ENCODE results near the gene TMEM169.

TMEM169 gene

DNA sequence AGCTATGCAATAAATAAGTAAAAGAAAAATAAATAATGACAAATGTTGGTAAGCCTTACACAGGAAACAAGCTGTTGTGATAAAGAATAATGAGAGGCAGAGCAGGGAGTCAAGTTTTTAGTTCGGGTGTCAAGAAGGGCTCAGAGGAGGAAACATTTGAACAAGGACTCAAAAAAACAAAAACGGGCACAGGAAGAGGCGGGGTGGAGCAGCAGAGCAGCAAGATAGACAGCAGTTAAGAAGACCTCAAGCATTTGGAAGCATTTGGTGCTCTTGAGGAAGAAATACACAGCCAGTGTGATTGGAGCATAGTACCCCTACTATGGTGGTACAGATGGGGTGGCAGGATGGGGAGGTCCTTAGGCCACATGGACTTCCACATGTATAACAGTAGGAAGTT, 2.8 kb downstream of the TMEM169 start:
- H3K27ac ChIP-seq: no peak overlapping the region
- TF ChIP-seq ZFX (IDR thresholded peaks at IDR 0.05; ENCODE audit: borderline replicate concordance): no peak
- TF ChIP-seq, protein P1, sequence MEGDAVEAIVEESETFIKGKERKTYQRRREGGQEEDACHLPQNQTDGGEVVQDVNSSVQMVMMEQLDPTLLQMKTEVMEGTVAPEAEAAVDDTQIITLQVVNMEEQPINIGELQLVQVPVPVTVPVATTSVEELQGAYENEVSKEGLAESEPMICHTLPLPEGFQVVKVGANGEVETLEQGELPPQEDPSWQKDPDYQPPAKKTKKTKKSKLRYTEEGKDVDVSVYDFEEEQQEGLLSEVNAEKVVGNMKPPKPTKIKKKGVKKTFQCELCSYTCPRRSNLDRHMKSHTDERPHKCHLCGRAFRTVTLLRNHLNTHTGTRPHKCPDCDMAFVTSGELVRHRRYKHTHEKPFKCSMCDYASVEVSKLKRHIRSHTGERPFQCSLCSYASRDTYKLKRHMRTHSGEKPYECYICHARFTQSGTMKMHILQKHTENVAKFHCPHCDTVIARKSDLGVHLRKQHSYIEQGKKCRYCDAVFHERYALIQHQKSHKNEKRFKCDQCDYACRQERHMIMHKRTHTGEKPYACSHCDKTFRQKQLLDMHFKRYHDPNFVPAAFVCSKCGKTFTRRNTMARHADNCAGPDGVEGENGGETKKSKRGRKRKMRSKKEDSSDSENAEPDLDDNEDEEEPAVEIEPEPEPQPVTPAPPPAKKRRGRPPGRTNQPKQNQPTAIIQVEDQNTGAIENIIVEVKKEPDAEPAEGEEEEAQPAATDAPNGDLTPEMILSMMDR (IDR thresholded peaks at IDR 0.05): no peak

DNA sequence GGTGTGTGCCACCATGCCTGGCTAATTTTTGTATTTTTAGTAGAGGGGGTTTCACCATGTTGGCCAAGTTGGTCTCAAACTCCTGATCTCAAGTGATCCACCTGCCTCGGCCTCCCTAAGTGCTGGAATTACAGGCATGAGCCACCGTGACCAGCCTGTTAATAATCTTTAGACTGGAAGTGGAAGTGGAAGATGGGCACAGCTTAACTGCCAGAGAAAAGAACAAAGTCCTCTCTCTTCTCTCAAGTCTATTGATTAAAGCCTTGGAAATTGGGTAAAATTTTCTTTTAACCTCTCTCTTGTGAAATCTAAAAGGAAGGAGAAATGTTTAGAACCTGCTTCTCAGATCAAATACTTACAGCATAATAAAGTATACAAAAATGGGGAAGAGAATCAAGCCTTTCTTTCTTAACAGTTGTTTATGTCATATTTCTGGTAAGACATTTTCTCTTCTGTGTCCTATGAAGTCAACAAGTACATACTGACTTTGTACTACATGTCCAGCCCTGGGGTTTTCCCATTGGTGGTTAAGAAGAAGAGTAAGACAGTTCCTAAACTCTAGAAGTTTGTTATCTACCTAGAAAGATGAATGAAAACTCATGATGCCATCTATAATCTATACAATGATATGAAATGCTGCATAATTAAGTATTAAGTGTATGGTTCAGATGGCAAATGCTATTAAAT, 4.6 kb downstream of the TMEM169 start:
- H3K27ac ChIP-seq: no peak overlapping the region
- TF ChIP-seq ZFX (IDR thresholded peaks at IDR 0.05; ENCODE audit: borderline replicate concordance): no peak
- TF ChIP-seq, protein P1 (IDR thresholded peaks at IDR 0.05): no peak

DNA sequence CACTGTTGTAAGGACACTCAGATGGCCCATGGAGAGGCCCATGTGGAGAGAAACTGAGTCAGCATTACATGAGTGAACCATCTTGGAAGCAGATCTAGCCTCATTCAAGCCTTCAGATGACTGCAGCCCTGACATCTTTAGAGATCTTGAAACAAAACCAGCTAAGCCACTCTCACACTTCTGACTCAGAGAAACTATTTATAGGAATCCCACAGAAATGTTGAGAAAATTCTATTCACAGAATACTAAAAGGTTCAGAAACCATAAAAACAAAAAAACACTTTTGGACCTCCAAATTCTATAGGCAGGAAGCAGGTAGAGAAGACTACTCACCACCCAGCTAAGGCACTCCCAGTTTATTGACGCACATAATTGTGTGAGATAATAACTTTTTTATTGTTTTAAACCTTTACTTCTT, 8.7 kb downstream of the TMEM169 start:
- TF ChIP-seq, protein P1 (IDR thresholded peaks at IDR 0.05): no peak
- H3K27ac ChIP-seq: no peak overlapping the region

DNA sequence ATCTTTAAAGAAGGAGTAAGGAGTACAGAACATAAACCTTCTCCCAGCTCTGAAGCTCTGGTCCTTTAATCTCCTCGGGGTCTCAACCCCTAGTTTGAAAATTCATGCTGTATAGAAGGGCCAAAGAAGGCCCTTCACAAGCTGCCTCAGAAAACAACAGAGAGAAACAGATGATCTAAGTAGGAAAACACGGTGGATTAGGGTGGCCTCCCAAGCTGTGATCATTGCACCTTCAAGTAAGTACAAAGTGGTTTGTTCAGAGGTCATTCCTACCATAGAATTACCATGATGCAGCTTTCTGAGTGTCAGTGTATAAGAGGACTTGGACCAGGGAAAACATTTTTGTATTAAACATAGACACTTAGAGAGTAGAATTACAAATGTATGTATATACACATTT, 10.9 kb downstream of the TMEM169 start:
- TF ChIP-seq, protein P1 (IDR thresholded peaks at IDR 0.05): no peak
- TF ChIP-seq ZFX (IDR thresholded peaks at IDR 0.05; ENCODE audit: borderline replicate concordance): no peak
- H3K27ac ChIP-seq: no peak overlapping the region

DNA sequence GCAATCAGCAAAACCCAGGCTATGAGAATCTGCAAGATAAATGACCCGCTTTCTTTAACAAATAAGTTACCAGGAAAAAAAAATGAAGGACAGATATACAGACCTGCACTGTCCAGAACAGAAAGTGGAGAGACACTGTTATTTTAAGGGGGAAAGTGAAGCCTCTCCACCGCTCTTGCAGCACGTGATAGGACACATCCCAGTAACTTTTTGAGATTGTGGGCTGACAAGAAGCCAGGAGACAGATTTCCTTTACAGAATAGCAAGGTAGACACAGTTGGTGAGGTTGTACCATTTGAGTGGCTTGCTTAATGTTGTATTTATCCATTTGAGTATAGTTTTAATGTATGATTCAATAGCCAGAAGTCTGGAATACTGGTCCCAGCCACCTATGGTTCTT, 13.0 kb downstream of the TMEM169 start:
- TF ChIP-seq ZFX (IDR thresholded peaks at IDR 0.05; ENCODE audit: borderline replicate concordance): no peak
- TF ChIP-seq, protein P1 (IDR thresholded peaks at IDR 0.05): no peak
- no peak overlapping the region for H3K27ac ChIP-seq

DNA sequence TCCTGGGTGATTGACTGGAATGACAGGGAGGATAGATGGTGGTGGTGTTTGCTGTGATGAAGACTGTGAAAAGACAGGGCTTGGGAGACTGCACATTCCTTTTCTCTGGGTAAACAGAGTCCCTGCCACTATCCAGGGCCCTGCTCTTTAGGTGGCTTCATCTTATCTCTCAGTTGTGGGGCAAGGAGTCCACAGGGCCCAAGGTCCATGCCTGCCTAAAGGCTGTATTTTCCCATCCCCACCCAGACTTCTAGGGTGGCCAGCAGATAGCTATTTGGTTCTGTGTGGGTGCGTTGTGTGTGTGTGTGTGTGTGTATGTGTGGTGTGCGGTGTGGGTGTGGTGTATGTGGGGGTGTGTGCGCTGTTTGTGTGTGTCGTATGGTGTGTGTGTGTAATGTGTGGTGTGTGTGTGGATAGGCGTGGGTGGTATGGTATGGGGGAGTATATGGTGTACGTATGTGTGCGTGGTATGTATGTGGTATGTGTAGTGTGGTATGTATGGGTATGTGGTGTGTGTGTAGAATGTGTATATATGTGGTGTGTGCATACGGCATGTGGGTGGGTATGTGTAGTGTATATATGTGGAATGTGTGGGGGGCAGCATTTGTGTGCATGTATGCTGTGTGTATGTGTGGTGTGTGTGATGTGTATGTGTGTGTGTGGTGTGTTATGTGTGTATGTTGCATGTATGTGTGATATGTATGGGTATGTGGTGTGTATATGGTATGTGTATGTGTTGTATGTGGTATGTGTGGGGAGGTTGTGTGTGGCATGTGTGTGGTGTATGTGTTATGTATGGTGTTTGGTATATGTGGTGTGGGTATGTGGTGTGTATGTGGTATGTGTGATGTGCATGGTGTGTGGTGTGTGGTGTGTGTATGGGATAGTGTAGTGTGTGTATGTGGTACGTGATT, 17.0 kb downstream of the TMEM169 start:
- H3K27ac ChIP-seq: no peak overlapping the region
- TF ChIP-seq ZFX (IDR thresholded peaks at IDR 0.05; ENCODE audit: borderline replicate concordance): no peak
- TF ChIP-seq, protein P1 (IDR thresholded peaks at IDR 0.05): no peak

DNA sequence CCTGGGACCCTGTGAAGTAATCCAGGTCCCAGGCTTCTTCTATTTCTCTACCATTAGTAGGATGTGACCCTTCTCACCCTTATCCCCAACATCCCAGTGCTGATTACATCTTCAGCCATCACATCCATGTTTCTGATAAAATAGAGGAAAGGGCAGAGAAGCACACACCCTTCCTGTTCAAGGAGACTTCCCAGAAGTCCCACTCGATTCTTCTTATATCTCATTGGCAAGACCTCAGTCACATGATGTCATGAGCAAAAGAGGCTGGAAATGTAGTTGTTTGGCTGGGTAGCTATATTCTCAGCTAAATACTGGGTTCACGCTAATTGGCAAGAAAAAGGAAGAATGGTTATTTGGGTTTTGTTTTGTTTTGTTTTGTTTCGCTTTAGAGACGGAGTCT, 19.4 kb downstream of the TMEM169 start:
- H3K27ac ChIP-seq: no peak overlapping the region
- TF ChIP-seq, protein P1 (IDR thresholded peaks at IDR 0.05): no peak
- TF ChIP-seq ZFX (IDR thresholded peaks at IDR 0.05; ENCODE audit: borderline replicate concordance): no peak
